SK-N-MC (cell line): ENCODE measurements around the gene BRD1.

ENCODE experiments used
- DNase-seq: peaks from one replicate; pipeline ENCODE4 v3.0.0-alpha.2; 2011; ENCODE audit warnings: low read depth, low spot score
- H3K27ac ChIP-seq: fragments of 200-600 bp; sonication (generic); 2 replicates; pipeline ENCODE4 v1.5.1; 2016; ENCODE audit warnings: mixed run types
- H3K36me3 ChIP-seq: fragments of 200-600 bp; sonication (generic); 2 replicates; pipeline ENCODE4 v1.6.1; 2017; ENCODE audit warnings: antibody characterized with exemption, low read length, mixed read lengths; ENCODE audit not compliant: insufficient read depth
- H3K4me3 ChIP-seq: fragments of 200-600 bp; sonication (generic); 2 replicates; pipeline ENCODE4 v1.5.1; 2016
- H3K9ac ChIP-seq: fragments of 200-600 bp; sonication (generic); 2 replicates; pipeline ENCODE4 v1.8.0; 2017; ENCODE audit warnings: mixed run types, mixed read lengths; ENCODE audit not compliant: insufficient read length
- H3K9me3 ChIP-seq: fragments of 200-600 bp; sonication (generic); 2 replicates; pipeline ENCODE4 v1.6.1; 2017; ENCODE audit warnings: low read depth, mild to moderate bottlenecking, antibody characterized with exemption, low read length, moderate library complexity, mixed read lengths
- EZH2 ChIP-seq: fragments of 200-600 bp; sonication (generic); IDR thresholded peaks from one replicate; pipeline ENCODE4 v1.6.1; 2017; ENCODE audit warnings: antibody characterized with exemption
- FOXP2 ChIP-seq: optimal IDR thresholded peaks from 2 replicates; pipeline ENCODE3; 2011; ENCODE audit warnings: mild to moderate bottlenecking, moderate library complexity; ENCODE audit not compliant: insufficient read depth; ENCODE audit errors: extremely low read length, control extremely low read depth
- POLR2AphosphoS5 ChIP-seq: IDR thresholded peaks from 2 replicates; pipeline ENCODE4 v1.6.1; 2012; ENCODE audit warnings: mild to moderate bottlenecking, low read depth, low read length, borderline replicate concordance

The BRD1 gene

DNA sequence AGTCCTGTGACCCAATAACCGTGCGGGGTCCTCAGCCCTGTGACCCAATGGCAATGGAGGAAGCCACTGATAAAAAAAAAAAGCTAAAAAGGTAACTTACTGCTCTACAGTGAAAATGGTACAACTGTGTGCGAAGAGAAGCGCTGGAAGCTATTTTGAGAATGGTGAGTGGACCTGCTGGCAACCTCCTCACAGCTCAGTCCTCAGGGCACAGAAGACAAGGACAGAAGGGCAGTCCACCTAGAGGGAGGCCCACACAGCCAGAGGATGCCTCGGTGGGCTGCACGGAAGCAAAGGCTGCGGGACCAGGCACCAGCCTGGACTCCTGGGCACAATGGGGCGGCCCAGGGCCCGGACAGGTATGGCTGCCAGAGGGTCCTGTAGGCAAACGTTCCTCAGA lies 35.6 kb downstream of the BRD1 start:
- Histone ChIP-seq H3K36me3 (peaks cover 72% of the 10 kb centered on the region), H3K27ac (no peak overlapping the region), H3K4me3 (no peak overlapping the region), H3K9me3 (no peaks in the 10 kb centered on the region), H3K9ac (no peak overlapping the region)
- DNase-seq = no peak
- TF ChIP-seq EZH2 = no peak
- no peak for TF ChIP-seq FOXP2
- TF ChIP-seq POLR2AphosphoS5 = no peak

GRCh38 chr22:49791682-49792081 lies 36.0 kb downstream of the BRD1 start:
- no peak for DNase-seq
- peaks cover 72% of the 10 kb centered on the region for H3K36me3 ChIP-seq
- H3K9me3 ChIP-seq = no peaks in the 10 kb centered on the region
- no peak overlapping the region for H3K9ac ChIP-seq
- TF ChIP-seq FOXP2 (no peak), EZH2 (no peak), POLR2AphosphoS5 (no peak)
- H3K27ac ChIP-seq = no peak overlapping the region
- no peak overlapping the region for H3K4me3 ChIP-seq

DNA sequence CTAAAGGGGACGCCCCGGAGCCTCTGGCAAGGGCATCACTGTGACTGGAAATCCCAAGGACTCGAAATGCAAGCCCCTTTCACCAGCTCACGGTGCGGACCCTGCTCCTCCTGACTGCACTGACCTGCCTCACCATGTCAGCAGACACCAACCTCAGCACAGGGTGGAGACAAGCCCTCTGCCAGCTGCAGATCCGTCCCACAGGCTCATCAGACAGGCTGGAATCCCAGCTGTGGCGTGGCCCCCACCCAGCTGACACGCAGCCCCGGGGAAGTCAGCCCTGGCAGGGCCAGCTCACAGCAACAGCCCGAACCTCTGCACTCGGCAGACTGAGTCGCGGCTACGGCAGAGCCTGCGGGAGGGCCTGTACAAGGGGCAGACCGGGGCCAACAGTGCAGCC lies 36.8 kb downstream of the BRD1 start:
- no peak for DNase-seq
- H3K36me3 ChIP-seq = peaks cover 75% of the 10 kb centered on the region
- no peak overlapping the region for H3K27ac ChIP-seq
- H3K9me3 ChIP-seq = no peaks in the 10 kb centered on the region
- no peak overlapping the region for H3K9ac ChIP-seq
- H3K4me3 ChIP-seq = no peak overlapping the region
- no peak for TF ChIP-seq EZH2
- no peak for TF ChIP-seq POLR2AphosphoS5
- no peak for TF ChIP-seq FOXP2

- Histone ChIP-seq H3K4me3 (no peak overlapping the region), H3K36me3 (peaks cover 66% of the 10 kb centered on the region), H3K9me3 (no peaks in the 10 kb centered on the region), H3K27ac (0 out of 2 replicates have a peak overlapping the region, but pooled peaks have one; percentile 68), H3K9ac (no peak overlapping the region)
- TF ChIP-seq FOXP2 (no peak), EZH2 (no peak), POLR2AphosphoS5 (no peak)
- DNase-seq = no peak
Measured at GRCh38 chr22:49789289-49790141, 38.2 kb downstream of the BRD1 start.

DNA sequence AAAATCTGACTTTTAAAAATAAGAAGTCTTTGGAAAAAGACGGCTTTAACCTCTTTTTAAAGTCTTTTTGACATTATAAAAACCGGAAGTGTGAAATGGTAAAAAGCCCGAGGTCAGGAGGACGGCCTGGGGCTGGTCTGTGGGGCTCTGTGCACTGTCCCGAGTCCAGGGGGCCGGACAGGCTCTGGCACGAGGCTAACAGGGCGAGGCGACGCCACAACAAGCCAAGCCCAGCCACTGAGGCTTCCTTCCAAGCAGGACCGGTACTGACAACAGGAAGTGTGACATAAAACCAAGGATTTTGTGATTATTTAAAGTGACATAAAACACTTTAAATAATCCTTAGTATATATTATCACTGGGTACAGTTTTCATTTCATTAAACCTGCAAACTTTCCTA lies 39.2 kb downstream of the BRD1 start:
- Histone ChIP-seq H3K27ac (peak overlapping the region; percentile 68), H3K4me3 (no peak overlapping the region), H3K36me3 (peaks cover 66% of the 10 kb centered on the region), H3K9ac (peak overlapping the region; percentile 29), H3K9me3 (no peaks in the 10 kb centered on the region)
- no peak for DNase-seq
- TF ChIP-seq FOXP2 (no peak), EZH2 (no peak), POLR2AphosphoS5 (no peak)

DNA sequence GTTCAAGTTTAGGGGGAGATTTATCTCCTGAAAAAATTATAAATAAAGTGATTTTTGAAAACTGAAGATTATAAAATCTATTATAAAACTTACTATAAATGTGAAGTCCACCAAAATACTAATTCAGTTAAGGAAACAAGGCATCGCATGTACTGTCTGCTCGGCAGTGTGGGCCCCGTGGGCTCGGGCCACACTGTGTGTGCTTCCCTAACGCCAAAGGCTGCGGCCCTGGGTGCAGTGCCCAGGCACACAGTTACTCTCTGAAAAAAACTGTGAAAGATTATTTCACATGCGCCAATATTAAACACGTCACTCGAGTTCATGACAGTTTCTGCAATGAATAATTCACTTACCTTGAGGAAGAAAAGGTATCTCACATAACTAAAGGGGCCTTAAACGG lies 39.8 kb downstream of the BRD1 start:
- peak overlapping the region; percentile 68 for H3K27ac ChIP-seq
- H3K36me3 ChIP-seq = peaks cover 65% of the 10 kb centered on the region
- H3K4me3 ChIP-seq = no peak overlapping the region
- no peak overlapping the region for H3K9ac ChIP-seq
- TF ChIP-seq POLR2AphosphoS5 (no peak), FOXP2 (no peak), EZH2 (no peak)
- DNase-seq = no peak
- H3K9me3 ChIP-seq = no peaks in the 10 kb centered on the region

GRCh38 chr22:49786976-49787706 lies 40.5 kb downstream of the BRD1 start:
- Histone ChIP-seq H3K9ac (no peak overlapping the region), H3K9me3 (no peaks in the 10 kb centered on the region), H3K4me3 (no peak overlapping the region), H3K36me3 (peaks cover 58% of the 10 kb centered on the region), H3K27ac (no peak overlapping the region)
- DNase-seq = no peak
- TF ChIP-seq FOXP2 = no peak
- TF ChIP-seq POLR2AphosphoS5 = no peak
- TF ChIP-seq EZH2 = no peak

GRCh38 chr22:49785841-49786471 lies 41.7 kb downstream of the BRD1 start:
- Histone ChIP-seq H3K9me3 (no peaks in the 10 kb centered on the region), H3K4me3 (no peak overlapping the region), H3K9ac (no peak overlapping the region), H3K36me3 (peaks cover 46% of the 10 kb centered on the region), H3K27ac (no peak overlapping the region)
- TF ChIP-seq POLR2AphosphoS5 = no peak
- TF ChIP-seq FOXP2 = no peak
- no peak for TF ChIP-seq EZH2
- DNase-seq = no peak
